IMR-90 (cell line): ENCODE results near the gene KIF20B.

ENCODE experiments used
- CHD1 ChIP-seq: IDR thresholded peaks from 2 replicates; pipeline ENCODE4 v1.6.1; 2012; ENCODE audit warnings: low read depth, low read length, improper control_type of control experiment
- MAFK ChIP-seq: IDR thresholded peaks from 2 replicates; pipeline ENCODE4 v1.6.1; 2012; ENCODE audit warnings: low read depth, low read length, improper control_type of control experiment
- MXI1 ChIP-seq: IDR thresholded peaks from 2 replicates; pipeline ENCODE4 v1.6.1; 2012; ENCODE audit warnings: low read depth, mild to moderate bottlenecking, low read length, moderate library complexity, borderline replicate concordance
- POLR2A ChIP-seq: IDR thresholded peaks from 2 replicates; pipeline ENCODE4 v1.6.1; 2012; ENCODE audit warnings: mild to moderate bottlenecking, low read depth, low read length
- RAD21 ChIP-seq: IDR thresholded peaks from 2 replicates; pipeline ENCODE4 v1.6.1; 2012; ENCODE audit warnings: low read length, improper control_type of control experiment
- TF ChIP-seq, protein P1 (sequence below): fragments of 150-350 bp; IDR thresholded peaks from 2 replicates; pipeline ENCODE4 v1.6.1; 2017; ENCODE audit warnings: mild to moderate bottlenecking, antibody characterized with exemption, low read length, low read depth
- TF ChIP-seq, protein P2 (sequence below): conservative IDR thresholded peaks from 2 replicates; pipeline ENCODE4 v1.5.1; 2012; ENCODE audit warnings: mild to moderate bottlenecking, low read depth, low read length, improper control_type of control experiment
- TF ChIP-seq, protein P3 (sequence below): fragments of 150-350 bp; IDR thresholded peaks from 2 replicates; pipeline ENCODE4 v1.6.1; 2016; ENCODE audit warnings: low read depth, mild to moderate bottlenecking, low read length, moderate library complexity, borderline replicate concordance

DNA sequence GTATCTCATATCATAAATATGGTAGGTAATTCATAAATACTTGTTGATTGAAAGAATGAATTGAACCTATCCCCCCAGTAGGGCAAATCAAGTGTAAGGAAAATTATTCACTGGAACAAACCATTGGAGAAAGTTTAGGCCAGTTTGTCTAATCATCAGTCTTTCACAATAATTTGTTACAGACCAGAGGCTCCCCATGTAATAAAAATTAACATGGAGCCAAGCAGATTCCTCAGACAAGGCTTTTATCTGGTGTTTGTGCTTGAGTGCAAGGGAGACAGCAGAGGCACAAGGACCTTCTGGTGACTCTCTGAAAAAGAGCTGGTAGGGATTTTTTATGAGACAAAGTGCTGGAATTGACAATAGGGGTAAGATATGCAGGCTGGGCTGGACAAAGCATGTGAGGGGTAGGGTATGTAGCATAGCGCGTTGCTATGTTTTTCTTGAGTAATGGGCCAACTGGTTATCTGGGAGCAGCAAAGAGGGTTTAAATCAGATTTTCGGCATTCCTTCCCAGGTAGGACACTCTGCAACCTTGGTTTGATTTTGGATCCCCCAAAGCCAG, 48.5 kb upstream of the KIF20B start:
- TF ChIP-seq POLR2A = no peak
- TF ChIP-seq, protein P1, sequence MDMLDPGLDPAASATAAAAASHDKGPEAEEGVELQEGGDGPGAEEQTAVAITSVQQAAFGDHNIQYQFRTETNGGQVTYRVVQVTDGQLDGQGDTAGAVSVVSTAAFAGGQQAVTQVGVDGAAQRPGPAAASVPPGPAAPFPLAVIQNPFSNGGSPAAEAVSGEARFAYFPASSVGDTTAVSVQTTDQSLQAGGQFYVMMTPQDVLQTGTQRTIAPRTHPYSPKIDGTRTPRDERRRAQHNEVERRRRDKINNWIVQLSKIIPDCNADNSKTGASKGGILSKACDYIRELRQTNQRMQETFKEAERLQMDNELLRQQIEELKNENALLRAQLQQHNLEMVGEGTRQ = no peak
- TF ChIP-seq, protein P2, sequence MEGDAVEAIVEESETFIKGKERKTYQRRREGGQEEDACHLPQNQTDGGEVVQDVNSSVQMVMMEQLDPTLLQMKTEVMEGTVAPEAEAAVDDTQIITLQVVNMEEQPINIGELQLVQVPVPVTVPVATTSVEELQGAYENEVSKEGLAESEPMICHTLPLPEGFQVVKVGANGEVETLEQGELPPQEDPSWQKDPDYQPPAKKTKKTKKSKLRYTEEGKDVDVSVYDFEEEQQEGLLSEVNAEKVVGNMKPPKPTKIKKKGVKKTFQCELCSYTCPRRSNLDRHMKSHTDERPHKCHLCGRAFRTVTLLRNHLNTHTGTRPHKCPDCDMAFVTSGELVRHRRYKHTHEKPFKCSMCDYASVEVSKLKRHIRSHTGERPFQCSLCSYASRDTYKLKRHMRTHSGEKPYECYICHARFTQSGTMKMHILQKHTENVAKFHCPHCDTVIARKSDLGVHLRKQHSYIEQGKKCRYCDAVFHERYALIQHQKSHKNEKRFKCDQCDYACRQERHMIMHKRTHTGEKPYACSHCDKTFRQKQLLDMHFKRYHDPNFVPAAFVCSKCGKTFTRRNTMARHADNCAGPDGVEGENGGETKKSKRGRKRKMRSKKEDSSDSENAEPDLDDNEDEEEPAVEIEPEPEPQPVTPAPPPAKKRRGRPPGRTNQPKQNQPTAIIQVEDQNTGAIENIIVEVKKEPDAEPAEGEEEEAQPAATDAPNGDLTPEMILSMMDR = no peak
- no peak for TF ChIP-seq MXI1
- TF ChIP-seq RAD21 = no peak
- no peak for TF ChIP-seq CHD1
- no peak for TF ChIP-seq MAFK
- TF ChIP-seq, protein P3, sequence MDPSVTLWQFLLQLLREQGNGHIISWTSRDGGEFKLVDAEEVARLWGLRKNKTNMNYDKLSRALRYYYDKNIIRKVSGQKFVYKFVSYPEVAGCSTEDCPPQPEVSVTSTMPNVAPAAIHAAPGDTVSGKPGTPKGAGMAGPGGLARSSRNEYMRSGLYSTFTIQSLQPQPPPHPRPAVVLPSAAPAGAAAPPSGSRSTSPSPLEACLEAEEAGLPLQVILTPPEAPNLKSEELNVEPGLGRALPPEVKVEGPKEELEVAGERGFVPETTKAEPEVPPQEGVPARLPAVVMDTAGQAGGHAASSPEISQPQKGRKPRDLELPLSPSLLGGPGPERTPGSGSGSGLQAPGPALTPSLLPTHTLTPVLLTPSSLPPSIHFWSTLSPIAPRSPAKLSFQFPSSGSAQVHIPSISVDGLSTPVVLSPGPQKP = no peak
